Adipocyte (in vitro differentiated cells): ENCODE data around the gene KLHL29.

Experiments
- DNase-seq: peaks from one replicate; pipeline ENCODE4 v3.0.0-alpha.2; 2015; ENCODE audit warnings: low read depth
- H3K27me3 ChIP-seq: replicated peaks from 2 replicates; pipeline ENCODE4 v1.7.0; 2013; ENCODE audit warnings: mild to moderate bottlenecking, low read length, moderate library complexity; ENCODE audit not compliant: control insufficient read depth, insufficient read depth
- H3K36me3 ChIP-seq: 2 replicates; pipeline ENCODE4 v1.7.0; 2013; ENCODE audit warnings: low read length, mild to moderate bottlenecking, moderate library complexity; ENCODE audit not compliant: control insufficient read depth, insufficient read depth, severe bottlenecking
- H3K4me1 ChIP-seq: 2 replicates; pipeline ENCODE4 v1.7.0; 2013; ENCODE audit warnings: mild to moderate bottlenecking, low read length, moderate library complexity; ENCODE audit not compliant: control insufficient read depth, insufficient read depth
- H3K4me3 ChIP-seq: 2 replicates; pipeline ENCODE4 v1.7.0; 2013; ENCODE audit warnings: mild to moderate bottlenecking, low read length, moderate library complexity
- H3K9ac ChIP-seq: 2 replicates; pipeline ENCODE4 v1.7.0; 2013; ENCODE audit warnings: mild to moderate bottlenecking, low read length, moderate library complexity
- H3K9me3 ChIP-seq: 2 replicates; pipeline ENCODE4 v1.7.0; 2013; ENCODE audit warnings: mild to moderate bottlenecking, low read length, moderate library complexity; ENCODE audit not compliant: control insufficient read depth

Gene KLHL29

GRCh38 chr2:23373666-23374065 lies 11.3 kb upstream of the KLHL29 start:
- Histone ChIP-seq H3K4me3 (no peak overlapping the region), H3K36me3 (no peaks in the 10 kb centered on the region), H3K9ac (no peak overlapping the region), H3K9me3 (no peaks in the 10 kb centered on the region), H3K27me3 (no peaks in the 10 kb centered on the region), H3K4me1 (peaks cover 4% of the 10 kb centered on the region)
- DNase-seq: no peak

GRCh38 chr2:23375448-23375847 lies 9.5 kb upstream of the KLHL29 start:
- no peaks in the 10 kb centered on the region for H3K27me3 ChIP-seq
- peaks cover 4% of the 10 kb centered on the region for H3K4me1 ChIP-seq

GRCh38 chr2:23376075-23376474 lies 8.9 kb upstream of the KLHL29 start:
- no peak for DNase-seq
- Histone ChIP-seq H3K27me3 (no peaks in the 10 kb centered on the region), H3K4me1 (peaks cover 11% of the 10 kb centered on the region), H3K9ac (no peak overlapping the region), H3K36me3 (no peaks in the 10 kb centered on the region), H3K9me3 (no peaks in the 10 kb centered on the region), H3K4me3 (no peak overlapping the region)

More at GRCh38 chr2:23375448-23375847, 9.5 kb upstream of the KLHL29 start:
- Histone ChIP-seq H3K9me3 (no peaks in the 10 kb centered on the region), H3K4me3 (no peak overlapping the region), H3K9ac (no peak overlapping the region), H3K36me3 (no peaks in the 10 kb centered on the region)
- DNase-seq: no peak

- H3K9me3 ChIP-seq: no peaks in the 10 kb centered on the region
- no peak for DNase-seq
These were observed 8.0 kb upstream of the KLHL29 start for GRCh38 chr2:23376972-23377371.

GRCh38 chr2:23377771-23378170 lies 7.2 kb upstream of the KLHL29 start:
- no peak overlapping the region for H3K4me3 ChIP-seq
- H3K36me3 ChIP-seq: no peaks in the 10 kb centered on the region
- no peaks in the 10 kb centered on the region for H3K27me3 ChIP-seq
- H3K9ac ChIP-seq: no peak overlapping the region
- H3K9me3 ChIP-seq: no peaks in the 10 kb centered on the region
- peak; percentile 30 for DNase-seq
- H3K4me1 ChIP-seq: peaks cover 12% of the 10 kb centered on the region

More at GRCh38 chr2:23376972-23377371, 8.0 kb upstream of the KLHL29 start:
- no peaks in the 10 kb centered on the region for H3K27me3 ChIP-seq
- peaks cover 12% of the 10 kb centered on the region for H3K4me1 ChIP-seq
- H3K4me3 ChIP-seq: no peak overlapping the region
- no peaks in the 10 kb centered on the region for H3K36me3 ChIP-seq
- no peak overlapping the region for H3K9ac ChIP-seq

GRCh38 chr2:23378496-23378895 lies 6.5 kb upstream of the KLHL29 start:
- no peaks in the 10 kb centered on the region for H3K27me3 ChIP-seq
- peaks cover 12% of the 10 kb centered on the region for H3K4me1 ChIP-seq
- H3K36me3 ChIP-seq: no peaks in the 10 kb centered on the region
- DNase-seq: no peak
- no peaks in the 10 kb centered on the region for H3K9me3 ChIP-seq
- H3K4me3 ChIP-seq: no peak overlapping the region
- no peak overlapping the region for H3K9ac ChIP-seq

- no peak for DNase-seq
- Histone ChIP-seq H3K4me3 (no peak overlapping the region), H3K9me3 (no peaks in the 10 kb centered on the region), H3K9ac (no peak overlapping the region), H3K27me3 (no peaks in the 10 kb centered on the region), H3K4me1 (peaks cover 13% of the 10 kb centered on the region), H3K36me3 (no peaks in the 10 kb centered on the region)
These were observed 5.7 kb upstream of the KLHL29 start for GRCh38 chr2:23379220-23379695.

GRCh38 chr2:23380562-23381065 lies 4.4 kb upstream of the KLHL29 start:
- H3K36me3 ChIP-seq: no peaks in the 10 kb centered on the region
- peaks cover 16% of the 10 kb centered on the region for H3K4me1 ChIP-seq
- no peak overlapping the region for H3K9ac ChIP-seq
- H3K27me3 ChIP-seq: no peaks in the 10 kb centered on the region
- H3K9me3 ChIP-seq: no peaks in the 10 kb centered on the region
- H3K4me3 ChIP-seq: no peak overlapping the region
- DNase-seq: no peak

- Histone ChIP-seq H3K27me3 (no peaks in the 10 kb centered on the region), H3K9me3 (no peaks in the 10 kb centered on the region), H3K4me3 (no peak overlapping the region), H3K9ac (no peak overlapping the region), H3K36me3 (no peaks in the 10 kb centered on the region), H3K4me1 (peaks cover 16% of the 10 kb centered on the region)
- DNase-seq: peak; percentile 52
These were observed 3.9 kb upstream of the KLHL29 start for GRCh38 chr2:23381084-23381483.

GRCh38 chr2:23381485-23381884 lies 3.5 kb upstream of the KLHL29 start:
- no peaks in the 10 kb centered on the region for H3K9me3 ChIP-seq
- no peaks in the 10 kb centered on the region for H3K36me3 ChIP-seq
- H3K4me1 ChIP-seq: peaks cover 16% of the 10 kb centered on the region
- H3K27me3 ChIP-seq: no peaks in the 10 kb centered on the region
- H3K9ac ChIP-seq: no peak overlapping the region
- no peak for DNase-seq
- H3K4me3 ChIP-seq: no peak overlapping the region

- peaks cover 20% of the 10 kb centered on the region for H3K4me1 ChIP-seq
- no peaks in the 10 kb centered on the region for H3K27me3 ChIP-seq
- H3K9me3 ChIP-seq: no peaks in the 10 kb centered on the region
- H3K36me3 ChIP-seq: no peaks in the 10 kb centered on the region
- no peak for DNase-seq
- no peak overlapping the region for H3K4me3 ChIP-seq
- no peak overlapping the region for H3K9ac ChIP-seq
These were observed 1.9 kb upstream of the KLHL29 start for GRCh38 chr2:23383100-23383499.

GRCh38 chr2:23385351-23385747 lies 370 bp downstream of the KLHL29 start:
- H3K27me3 ChIP-seq: no peaks in the 10 kb centered on the region
- H3K4me1 ChIP-seq: peaks cover 36% of the 10 kb centered on the region
- peak overlapping the region; percentile 93 for H3K9ac ChIP-seq
- peak; percentile 76 for DNase-seq
- H3K36me3 ChIP-seq: no peaks in the 10 kb centered on the region
- H3K4me3 ChIP-seq: peak overlapping the region; percentile 96
- no peaks in the 10 kb centered on the region for H3K9me3 ChIP-seq
